Astrocyte (in vitro differentiated cells and primary cell): Measurements from ENCODE around the gene LIPT2.

ENCODE experiments used
- CTCF ChIP-seq: IDR thresholded peaks from 2 replicates; pipeline ENCODE4 v1.5.1; 2011; ENCODE audit warnings: low read depth, mild to moderate bottlenecking, inconsistent platforms, low read length, moderate library complexity; ENCODE audit not compliant: insufficient read depth
- EZH2 ChIP-seq: IDR thresholded peaks from 2 replicates; pipeline ENCODE4 v1.6.1; 2012; ENCODE audit warnings: mild to moderate bottlenecking, low read length, inconsistent platforms; ENCODE audit not compliant: insufficient read depth

GRCh38 chr11:74532501-74533246 is 39.1 kb upstream of the LIPT2 start:
- TF ChIP-seq CTCF = no peak
- no peak for TF ChIP-seq EZH2
